Epithelial cell of esophagus (primary cell): Measurements from ENCODE around the gene CYB5A.

Experiments used
- DNase-seq: peaks from one replicate; pipeline ENCODE4 v3.0.0; 2010; ENCODE audit warnings: low read depth
- H3K4me3 ChIP-seq: 2 replicates; pipeline ENCODE4 v1.5.1; 2011; ENCODE audit warnings: mild to moderate bottlenecking, low read length, control low read depth
- TF ChIP-seq, protein P1 (sequence below): IDR thresholded peaks from 2 replicates; pipeline ENCODE4 v1.5.1; 2011; ENCODE audit warnings: low read depth, mild to moderate bottlenecking, low read length, control low read depth, inconsistent platforms; ENCODE audit not compliant: insufficient read depth; ENCODE audit errors: missing control alignments

The CYB5A gene

DNA sequence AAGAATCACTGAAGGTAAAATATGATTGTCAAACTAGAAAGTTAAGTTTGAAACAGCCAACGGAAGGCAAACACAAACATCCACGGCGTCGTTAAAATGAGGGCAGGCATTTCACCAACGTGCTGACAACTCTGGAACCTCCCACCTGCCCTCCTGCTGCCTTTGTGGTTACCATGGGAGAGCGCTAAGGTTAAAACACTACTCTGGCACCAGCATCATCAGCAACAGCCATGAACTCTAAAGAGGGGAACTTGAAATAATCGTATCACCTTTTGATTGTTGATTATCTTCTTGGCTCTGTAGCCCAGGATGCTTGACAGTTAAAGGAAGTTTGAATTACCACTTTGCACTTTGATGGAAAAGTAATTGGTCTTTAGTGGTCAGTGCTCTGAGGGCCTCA lies 34.7 kb downstream of the CYB5A start:
- TF ChIP-seq, protein P1, sequence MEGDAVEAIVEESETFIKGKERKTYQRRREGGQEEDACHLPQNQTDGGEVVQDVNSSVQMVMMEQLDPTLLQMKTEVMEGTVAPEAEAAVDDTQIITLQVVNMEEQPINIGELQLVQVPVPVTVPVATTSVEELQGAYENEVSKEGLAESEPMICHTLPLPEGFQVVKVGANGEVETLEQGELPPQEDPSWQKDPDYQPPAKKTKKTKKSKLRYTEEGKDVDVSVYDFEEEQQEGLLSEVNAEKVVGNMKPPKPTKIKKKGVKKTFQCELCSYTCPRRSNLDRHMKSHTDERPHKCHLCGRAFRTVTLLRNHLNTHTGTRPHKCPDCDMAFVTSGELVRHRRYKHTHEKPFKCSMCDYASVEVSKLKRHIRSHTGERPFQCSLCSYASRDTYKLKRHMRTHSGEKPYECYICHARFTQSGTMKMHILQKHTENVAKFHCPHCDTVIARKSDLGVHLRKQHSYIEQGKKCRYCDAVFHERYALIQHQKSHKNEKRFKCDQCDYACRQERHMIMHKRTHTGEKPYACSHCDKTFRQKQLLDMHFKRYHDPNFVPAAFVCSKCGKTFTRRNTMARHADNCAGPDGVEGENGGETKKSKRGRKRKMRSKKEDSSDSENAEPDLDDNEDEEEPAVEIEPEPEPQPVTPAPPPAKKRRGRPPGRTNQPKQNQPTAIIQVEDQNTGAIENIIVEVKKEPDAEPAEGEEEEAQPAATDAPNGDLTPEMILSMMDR = no peak
- H3K4me3 ChIP-seq = no peak overlapping the region
- no peak for DNase-seq

DNA sequence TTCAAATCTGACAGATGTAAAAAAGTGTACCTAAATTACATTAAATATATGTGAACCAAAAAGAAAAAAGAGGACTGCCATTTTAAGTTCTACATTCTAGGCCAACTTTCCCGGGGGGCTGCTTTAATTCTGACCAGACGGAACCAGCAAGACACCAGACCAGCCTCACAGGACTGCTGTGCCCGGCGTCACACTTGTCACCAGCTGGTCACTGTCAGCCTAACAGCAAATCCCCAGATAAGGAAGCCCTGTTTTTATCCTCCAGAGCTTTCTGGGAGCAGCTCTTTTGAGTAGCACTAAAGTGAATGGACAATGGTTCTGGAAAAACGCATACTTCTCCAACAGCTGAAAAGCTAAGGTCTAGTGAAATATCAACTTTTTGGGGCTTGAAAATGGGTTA lies 35.6 kb downstream of the CYB5A start:
- TF ChIP-seq, protein P1 = no peak
- H3K4me3 ChIP-seq = no peak overlapping the region
- DNase-seq = no peak

DNA sequence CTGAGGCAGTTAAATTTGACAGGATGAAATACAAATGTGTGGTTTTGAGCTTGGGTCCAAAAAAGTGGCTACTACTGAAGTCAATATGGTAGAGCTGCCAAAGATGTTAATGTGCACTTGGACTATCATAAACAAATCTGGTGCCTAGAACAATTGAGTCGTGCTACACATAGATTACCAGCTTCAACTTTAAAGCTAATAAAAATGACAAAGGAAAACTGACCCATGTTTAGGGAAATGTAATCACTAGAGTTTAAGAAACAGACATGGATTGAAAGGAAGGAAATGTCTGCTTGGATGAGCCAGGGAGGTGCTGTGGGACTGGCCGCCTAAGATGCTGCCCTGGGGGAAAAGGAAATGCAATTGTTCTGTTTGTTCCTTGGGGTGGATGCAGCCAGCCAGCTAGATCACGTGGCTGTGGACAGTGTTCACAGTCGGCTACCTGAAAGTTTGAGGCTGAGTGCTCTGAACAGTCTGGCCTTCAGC lies 36.6 kb downstream of the CYB5A start:
- peak; percentile 32 for DNase-seq
- no peak overlapping the region for H3K4me3 ChIP-seq
- TF ChIP-seq, protein P1 = no peak

DNA sequence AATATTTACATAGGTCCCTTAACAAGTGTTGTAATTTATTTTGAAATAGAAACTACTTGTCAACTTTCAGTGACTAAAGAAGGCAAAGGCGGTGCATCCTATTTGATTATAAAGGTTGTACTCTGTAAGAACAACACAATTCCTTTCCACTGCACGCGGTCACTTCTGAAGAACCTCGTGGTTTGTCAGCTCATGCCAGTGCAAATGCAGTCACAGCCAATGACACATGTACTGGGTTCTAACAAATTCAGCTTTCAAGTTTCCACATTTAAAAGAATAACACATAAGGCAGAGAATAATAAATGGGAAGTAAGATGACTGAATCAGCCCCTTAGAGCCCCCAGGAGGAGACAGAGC lies 39.7 kb downstream of the CYB5A start:
- TF ChIP-seq, protein P1 = no peak
- H3K4me3 ChIP-seq = no peak overlapping the region
- peak; percentile 20 for DNase-seq

DNA sequence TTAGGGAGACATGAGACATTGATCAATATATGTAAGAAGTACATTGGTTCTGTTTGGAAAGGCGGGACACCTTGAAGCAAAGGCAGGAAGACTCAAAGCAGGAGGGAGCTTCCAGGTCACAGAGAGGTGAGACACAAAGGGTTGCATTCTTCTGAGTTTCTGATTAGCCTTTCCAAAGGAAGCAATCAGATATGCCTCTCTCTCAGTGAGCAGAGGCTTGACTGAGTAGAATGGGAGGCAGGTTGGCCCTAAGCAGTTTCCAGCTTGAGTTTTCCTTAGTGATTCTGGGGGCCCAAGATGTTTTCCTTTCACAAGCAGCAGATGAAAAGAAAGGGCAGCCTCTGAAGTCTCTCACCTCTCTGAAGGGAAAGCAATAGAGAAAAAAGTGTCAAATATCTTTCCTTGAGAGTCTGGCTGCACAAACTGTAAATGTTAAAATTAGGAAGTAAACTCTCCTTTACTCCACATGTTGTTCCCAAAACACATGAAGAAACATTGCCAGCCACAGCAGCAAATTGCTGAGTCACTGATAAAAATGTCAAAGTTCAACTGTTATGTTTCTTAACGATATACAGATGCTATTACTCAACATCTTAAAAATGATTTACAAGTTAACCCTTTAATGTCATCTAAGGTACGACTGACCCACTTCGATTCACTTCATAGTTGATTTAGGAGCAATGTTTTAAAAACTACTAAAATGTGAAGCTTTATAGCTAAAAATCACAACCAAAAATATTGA lies 40.3 kb downstream of the CYB5A start:
- peak; percentile 40 for DNase-seq
- TF ChIP-seq, protein P1 = no peak

DNA sequence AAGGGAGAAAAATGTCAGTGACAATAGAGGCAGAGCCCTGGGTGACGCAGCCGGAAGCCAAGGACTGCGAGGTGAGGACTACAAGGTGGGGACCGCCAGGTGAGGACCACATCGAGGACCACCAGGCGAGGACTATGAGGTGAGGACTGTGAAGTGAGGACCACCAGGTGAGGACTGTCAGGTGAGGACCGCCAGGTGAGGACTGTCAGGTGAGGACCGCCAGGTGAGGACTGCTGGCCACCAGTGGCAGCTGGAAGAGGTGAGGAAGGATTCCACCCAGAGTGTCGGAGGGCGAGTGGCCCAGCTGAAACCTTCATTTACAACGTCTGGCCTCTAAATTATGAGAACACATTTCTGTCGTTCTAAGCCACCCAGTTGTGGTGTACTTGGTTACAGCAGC lies 41.6 kb downstream of the CYB5A start:
- DNase-seq = no peak
- TF ChIP-seq, protein P1 = no peak
- H3K4me3 ChIP-seq = no peak overlapping the region

More for the DNA sequence above, 40.3 kb downstream of the CYB5A start:
- H3K4me3 ChIP-seq = no peak overlapping the region

DNA sequence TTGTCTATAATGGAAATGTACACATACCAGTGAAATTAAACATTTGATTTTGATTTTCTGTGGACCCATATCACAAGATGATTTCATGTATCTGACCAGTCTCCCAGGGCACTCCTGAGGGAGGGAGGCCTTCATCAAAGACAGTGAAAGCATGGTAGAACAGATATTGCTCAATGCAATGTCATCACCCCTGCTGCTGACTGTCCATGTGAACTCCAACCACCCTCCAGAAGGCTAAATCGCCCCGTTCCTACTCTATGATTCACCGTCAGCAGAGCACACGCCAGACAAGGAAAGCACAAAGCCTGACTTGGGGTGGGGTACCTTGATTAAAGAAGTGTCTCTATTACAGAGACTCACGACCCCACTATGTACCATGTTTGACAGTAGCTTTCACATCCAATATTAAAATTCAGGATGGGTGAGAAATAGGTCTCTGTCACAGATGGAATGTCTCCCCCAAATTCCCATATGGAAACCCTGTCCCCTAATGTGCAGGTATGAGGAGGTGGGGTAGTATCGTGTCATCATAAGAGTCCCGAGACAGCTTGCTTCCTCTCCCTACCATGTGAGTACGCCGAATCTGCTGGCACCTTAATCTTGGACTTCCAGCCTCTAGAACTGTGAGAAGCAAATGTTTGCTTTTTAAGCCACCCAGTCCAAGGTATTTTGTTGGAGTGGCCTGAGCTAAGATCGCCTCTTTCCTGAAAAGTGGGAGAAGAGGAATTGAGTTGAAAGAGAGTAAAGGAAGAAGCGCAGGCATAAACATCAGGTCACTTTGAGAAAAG lies 42.4 kb downstream of the CYB5A start:
- no peak overlapping the region for H3K4me3 ChIP-seq
- TF ChIP-seq, protein P1 = no peak
- DNase-seq = peak; percentile 80
